Fibroblast of lung (primary cell): ENCODE results near the gene RAC3.
"Not testable (repeated sequence)": the region's sequence is repeated elsewhere in the genome, so short reads cannot be mapped to it uniquely, and the experiment has no call there.

Source experiments
- EZH2 ChIP-seq: IDR thresholded peaks from 2 replicates; pipeline ENCODE4 v1.5.1; 2012; ENCODE audit warnings: low read length, control low read depth, mild to moderate bottlenecking; ENCODE audit errors: missing control alignments
- TF ChIP-seq, protein P1 (sequence below), 2 donors: IDR thresholded peaks in 1 of 2; conservative IDR thresholded peaks in 1 of 2; 1 replicate in 1 of 2; 2 replicates in 1 of 2; pipeline ENCODE4 v1.5.1; 2011 to 2012; ENCODE audit warnings: low read length in 2 of 2, control low read depth in 1 of 2, inconsistent platforms in 1 of 2, low read depth in 1 of 2, mild to moderate bottlenecking in 1 of 2

DNA sequence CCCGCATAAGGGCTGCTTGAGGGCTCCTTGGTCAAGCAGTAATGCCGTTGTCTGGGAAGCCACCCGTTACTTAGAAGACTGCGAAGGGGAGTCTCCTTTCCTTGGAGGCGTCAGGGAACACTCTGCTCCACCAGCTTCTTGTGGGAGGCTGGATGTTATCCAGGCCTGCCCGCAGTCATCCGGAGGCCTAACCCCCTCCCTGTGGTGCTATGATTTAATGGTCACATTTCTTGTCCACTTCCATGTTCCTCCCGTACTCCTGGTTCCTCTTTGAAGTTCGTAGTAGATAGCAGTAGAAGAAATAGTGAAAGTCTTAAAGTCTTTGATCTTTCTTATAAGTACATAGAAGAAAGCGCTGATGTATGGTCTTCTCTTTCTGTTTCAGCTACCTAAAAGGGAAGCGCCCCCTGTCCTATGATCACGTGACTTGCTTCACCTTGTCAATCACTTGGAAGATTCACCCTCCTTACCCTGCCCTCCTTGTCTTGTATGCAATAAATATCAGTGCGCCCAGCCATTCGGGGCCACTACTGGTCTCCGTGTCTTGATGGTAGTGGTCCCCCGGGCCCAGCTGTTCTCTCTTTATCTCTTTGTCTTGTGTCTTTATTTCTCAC, 7.4 kb downstream of the RAC3 start:
- TF ChIP-seq, protein P1, sequence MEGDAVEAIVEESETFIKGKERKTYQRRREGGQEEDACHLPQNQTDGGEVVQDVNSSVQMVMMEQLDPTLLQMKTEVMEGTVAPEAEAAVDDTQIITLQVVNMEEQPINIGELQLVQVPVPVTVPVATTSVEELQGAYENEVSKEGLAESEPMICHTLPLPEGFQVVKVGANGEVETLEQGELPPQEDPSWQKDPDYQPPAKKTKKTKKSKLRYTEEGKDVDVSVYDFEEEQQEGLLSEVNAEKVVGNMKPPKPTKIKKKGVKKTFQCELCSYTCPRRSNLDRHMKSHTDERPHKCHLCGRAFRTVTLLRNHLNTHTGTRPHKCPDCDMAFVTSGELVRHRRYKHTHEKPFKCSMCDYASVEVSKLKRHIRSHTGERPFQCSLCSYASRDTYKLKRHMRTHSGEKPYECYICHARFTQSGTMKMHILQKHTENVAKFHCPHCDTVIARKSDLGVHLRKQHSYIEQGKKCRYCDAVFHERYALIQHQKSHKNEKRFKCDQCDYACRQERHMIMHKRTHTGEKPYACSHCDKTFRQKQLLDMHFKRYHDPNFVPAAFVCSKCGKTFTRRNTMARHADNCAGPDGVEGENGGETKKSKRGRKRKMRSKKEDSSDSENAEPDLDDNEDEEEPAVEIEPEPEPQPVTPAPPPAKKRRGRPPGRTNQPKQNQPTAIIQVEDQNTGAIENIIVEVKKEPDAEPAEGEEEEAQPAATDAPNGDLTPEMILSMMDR (conservative IDR thresholded peaks at IDR 0.05 in 1 of 2, IDR thresholded peaks at IDR 0.05 in 1 of 2; ENCODE audit: low read depth in 1 of 2, low read length in 2 of 2) = not testable (repeated sequence)
- TF ChIP-seq EZH2 = not testable (repeated sequence)
